Nephron progenitor cell (in vitro differentiated cells): ENCODE results near the gene GOLGA8S.
"Not testable (repeated sequence)": the region's sequence is repeated elsewhere in the genome, so short reads cannot be mapped to it uniquely, and the experiment has no call there.

Source experiments
- DNase-seq: peaks from one replicate; pipeline ENCODE4 v3.0.0; 2021
- H3K27ac Mint-ChIP-seq: 2 replicates; pipeline ENCODE4 v1.8.0; 2021; ENCODE audit warnings: mild to moderate bottlenecking, moderate library complexity, mixed read lengths
- H3K27me3 Mint-ChIP-seq: 2 replicates; pipeline ENCODE4 v1.8.0; 2021; ENCODE audit warnings: mild to moderate bottlenecking, low read depth, mixed read lengths; ENCODE audit not compliant: poor library complexity
- H3K36me3 Mint-ChIP-seq: 2 replicates; pipeline ENCODE4 v1.8.0; 2021; ENCODE audit warnings: low read depth, mixed read lengths
- H3K4me1 Mint-ChIP-seq: 2 replicates; pipeline ENCODE4 v1.8.0; 2021; ENCODE audit warnings: mixed read lengths
- H3K4me3 Mint-ChIP-seq: 2 replicates; pipeline ENCODE4 v1.8.0; 2021; ENCODE audit warnings: mild to moderate bottlenecking, moderate library complexity, mixed read lengths
- H3K9me3 Mint-ChIP-seq: 2 replicates; pipeline ENCODE4 v1.8.0; 2021; ENCODE audit warnings: mild to moderate bottlenecking, moderate library complexity, mixed read lengths
- TF ChIP-seq, protein P1 (sequence below): fragments of 200-600 bp; sonication (generic); IDR thresholded peaks from 2 replicates; pipeline ENCODE4 v1.5.0; 2021; ENCODE audit warnings: antibody characterized with exemption

GOLGA8S gene

DNA sequence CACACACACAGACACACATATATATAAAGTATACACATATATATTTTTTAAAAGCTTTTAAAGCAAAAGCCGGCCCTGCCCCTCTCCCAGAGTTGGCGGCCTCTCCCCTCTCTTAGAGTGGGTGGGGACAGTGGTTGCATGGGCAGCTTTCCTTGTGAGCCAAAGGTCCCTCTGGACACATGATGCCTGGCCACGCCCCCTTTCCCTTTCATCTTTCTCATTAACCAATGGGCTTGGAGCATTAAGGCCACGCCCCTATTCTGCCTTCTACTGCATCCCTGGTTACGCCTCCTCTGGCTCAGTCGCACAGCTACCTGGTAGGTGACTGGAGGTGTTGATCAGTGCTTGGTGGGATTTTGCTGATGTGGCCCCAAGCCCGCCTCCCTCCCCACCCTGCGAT lies at the start of gene GOLGA8S:
TSS of gene GOLGA8S (plus strand) at position 301 of the 400 bp plus-strand sequence. CDS start at position 363, 62 bp downstream.
- H3K27me3 Mint-ChIP-seq, DNase-seq, H3K27ac Mint-ChIP-seq, H3K4me3 Mint-ChIP-seq, H3K4me1 Mint-ChIP-seq, H3K9me3 Mint-ChIP-seq, H3K36me3 Mint-ChIP-seq: not testable (repeated sequence)

- peaks cover 43% of the 10 kb centered on the region for H3K9me3 Mint-ChIP-seq
- peaks cover 30% of the 10 kb centered on the region for H3K36me3 Mint-ChIP-seq
- not testable (repeated sequence) for H3K27me3 Mint-ChIP-seq, DNase-seq, H3K27ac Mint-ChIP-seq
- H3K4me1 Mint-ChIP-seq = peaks cover 18% of the 10 kb centered on the region
- peak overlapping the region; percentile 90 for H3K4me3 Mint-ChIP-seq
Measured at GRCh38 chr15:23304805-23305204, 49.7 kb upstream of the GOLGA8S start.

- H3K4me3 Mint-ChIP-seq = peak overlapping the region; percentile 54
Measured at GRCh38 chr15:23305921-23306320, 48.6 kb upstream of the GOLGA8S start.

DNA sequence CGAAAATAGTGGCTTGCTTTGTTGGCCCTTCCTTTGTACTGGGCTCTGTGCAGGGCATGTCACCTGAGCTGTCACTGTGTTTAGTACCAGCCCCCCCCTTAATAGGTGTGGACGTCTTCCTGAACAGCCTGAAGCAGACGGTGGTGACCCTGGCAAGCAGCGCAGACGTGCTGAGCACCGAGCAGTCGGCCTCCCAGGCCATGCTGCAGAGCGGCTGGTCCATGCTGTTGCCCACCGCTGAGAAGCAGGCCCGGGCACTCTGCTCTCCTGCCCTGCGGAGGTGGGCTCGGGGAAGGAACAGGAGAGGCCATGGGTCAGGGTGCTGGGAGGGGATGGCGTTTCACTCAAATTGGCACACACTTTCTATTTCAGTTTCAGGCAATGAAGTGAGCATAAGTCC lies 43.3 kb upstream of the GOLGA8S start:
- DNase-seq, H3K27ac Mint-ChIP-seq, H3K4me1 Mint-ChIP-seq, H3K27me3 Mint-ChIP-seq, H3K4me3 Mint-ChIP-seq: not testable (repeated sequence)
- peaks cover 34% of the 10 kb centered on the region for H3K9me3 Mint-ChIP-seq
- H3K36me3 Mint-ChIP-seq = peaks cover 26% of the 10 kb centered on the region

More at GRCh38 chr15:23305921-23306320, 48.6 kb upstream of the GOLGA8S start:
- H3K27me3 Mint-ChIP-seq, DNase-seq, H3K27ac Mint-ChIP-seq: not testable (repeated sequence)
- Mint-ChIP-seq H3K36me3 (peaks cover 30% of the 10 kb centered on the region), H3K4me1 (peaks cover 18% of the 10 kb centered on the region), H3K9me3 (peaks cover 50% of the 10 kb centered on the region)

GRCh38 chr15:23334096-23334495 lies 20.5 kb upstream of the GOLGA8S start, which contains the start of gene GOLGA6L26:
TSS of gene GOLGA6L26 (minus strand) at chr15:23334196. CDS start at chr15:23334135, 61 bp downstream.
- H3K9me3 Mint-ChIP-seq, H3K4me1 Mint-ChIP-seq, DNase-seq, H3K36me3 Mint-ChIP-seq, H3K4me3 Mint-ChIP-seq, H3K27ac Mint-ChIP-seq, H3K27me3 Mint-ChIP-seq: not testable (repeated sequence)

DNA sequence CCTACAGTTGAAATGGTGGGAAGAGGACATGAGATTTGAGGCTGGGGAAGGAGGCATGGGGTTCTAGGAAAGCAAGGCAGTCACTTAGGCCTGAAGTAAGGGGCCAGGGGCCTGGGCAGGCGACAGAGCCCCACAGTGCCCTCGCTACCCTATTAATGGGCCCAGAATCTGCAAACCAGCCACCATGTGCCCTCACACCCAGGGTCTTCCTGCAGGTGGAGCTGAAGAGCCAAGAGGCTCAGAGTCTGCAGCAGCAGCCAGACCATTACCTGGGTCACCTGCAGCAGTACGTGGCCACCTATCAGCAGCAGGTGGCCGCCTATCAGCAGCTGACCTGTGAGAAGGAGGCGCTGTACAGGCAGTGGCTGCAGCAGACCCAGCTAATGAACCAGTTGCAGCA lies 8.1 kb downstream of the GOLGA8S start:
- not testable (repeated sequence) for H3K4me3 Mint-ChIP-seq, H3K36me3 Mint-ChIP-seq

DNA sequence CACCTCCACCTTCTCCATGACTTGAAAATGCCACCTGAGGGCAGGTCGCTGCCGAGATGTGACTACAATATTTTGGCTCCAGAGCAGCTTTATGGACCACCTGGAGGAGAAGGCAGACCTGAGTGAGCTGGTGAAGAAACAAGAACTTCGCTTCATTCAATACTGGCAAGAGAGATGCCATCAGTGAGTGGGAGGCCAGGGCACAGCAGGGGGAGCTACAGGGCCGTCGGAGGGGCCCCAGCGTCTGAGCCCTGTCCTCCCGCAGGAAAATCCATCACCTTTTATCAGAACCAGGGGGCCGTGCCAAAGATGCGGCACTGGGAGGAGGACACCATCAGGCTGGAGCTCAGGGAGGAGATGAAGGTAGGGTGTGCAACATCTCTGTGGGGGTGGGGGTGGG lies 9.7 kb downstream of the GOLGA8S start:
- H3K4me3 Mint-ChIP-seq, DNase-seq, H3K27me3 Mint-ChIP-seq, H3K4me1 Mint-ChIP-seq, H3K27ac Mint-ChIP-seq, H3K36me3 Mint-ChIP-seq, H3K9me3 Mint-ChIP-seq: not testable (repeated sequence)

More for the DNA sequence above, 8.1 kb downstream of the GOLGA8S start:
- H3K9me3 Mint-ChIP-seq, H3K27me3 Mint-ChIP-seq, DNase-seq, H3K4me1 Mint-ChIP-seq, H3K27ac Mint-ChIP-seq: not testable (repeated sequence)

DNA sequence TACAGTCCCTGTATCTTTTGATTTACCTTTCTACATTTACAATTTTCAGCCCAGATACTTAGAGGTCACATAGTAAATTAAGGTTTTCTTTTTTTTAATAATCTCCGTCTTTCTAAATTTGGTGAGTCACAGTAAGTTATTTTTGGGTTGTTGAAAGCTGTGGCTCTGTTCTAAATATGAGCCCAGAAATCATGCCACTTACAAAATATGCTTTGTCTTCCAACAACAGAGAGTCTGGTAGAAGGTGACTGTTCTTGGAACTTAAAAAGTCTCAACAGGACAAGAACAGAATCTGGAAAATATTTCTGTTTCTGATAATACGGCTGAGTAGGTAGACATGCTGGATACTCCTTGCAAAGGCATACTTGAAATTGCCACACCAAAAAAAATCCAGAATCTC lies 16.0 kb downstream of the GOLGA8S start:
- Mint-ChIP-seq H3K27me3 (no peaks in the 10 kb centered on the region), H3K36me3 (no peaks in the 10 kb centered on the region), H3K4me1 (no peaks in the 10 kb centered on the region), H3K4me3 (no peak overlapping the region), H3K27ac (no peak overlapping the region), H3K9me3 (peaks cover 34% of the 10 kb centered on the region)
- no peak for DNase-seq
- TF ChIP-seq, protein P1, sequence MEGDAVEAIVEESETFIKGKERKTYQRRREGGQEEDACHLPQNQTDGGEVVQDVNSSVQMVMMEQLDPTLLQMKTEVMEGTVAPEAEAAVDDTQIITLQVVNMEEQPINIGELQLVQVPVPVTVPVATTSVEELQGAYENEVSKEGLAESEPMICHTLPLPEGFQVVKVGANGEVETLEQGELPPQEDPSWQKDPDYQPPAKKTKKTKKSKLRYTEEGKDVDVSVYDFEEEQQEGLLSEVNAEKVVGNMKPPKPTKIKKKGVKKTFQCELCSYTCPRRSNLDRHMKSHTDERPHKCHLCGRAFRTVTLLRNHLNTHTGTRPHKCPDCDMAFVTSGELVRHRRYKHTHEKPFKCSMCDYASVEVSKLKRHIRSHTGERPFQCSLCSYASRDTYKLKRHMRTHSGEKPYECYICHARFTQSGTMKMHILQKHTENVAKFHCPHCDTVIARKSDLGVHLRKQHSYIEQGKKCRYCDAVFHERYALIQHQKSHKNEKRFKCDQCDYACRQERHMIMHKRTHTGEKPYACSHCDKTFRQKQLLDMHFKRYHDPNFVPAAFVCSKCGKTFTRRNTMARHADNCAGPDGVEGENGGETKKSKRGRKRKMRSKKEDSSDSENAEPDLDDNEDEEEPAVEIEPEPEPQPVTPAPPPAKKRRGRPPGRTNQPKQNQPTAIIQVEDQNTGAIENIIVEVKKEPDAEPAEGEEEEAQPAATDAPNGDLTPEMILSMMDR = no peak

DNA sequence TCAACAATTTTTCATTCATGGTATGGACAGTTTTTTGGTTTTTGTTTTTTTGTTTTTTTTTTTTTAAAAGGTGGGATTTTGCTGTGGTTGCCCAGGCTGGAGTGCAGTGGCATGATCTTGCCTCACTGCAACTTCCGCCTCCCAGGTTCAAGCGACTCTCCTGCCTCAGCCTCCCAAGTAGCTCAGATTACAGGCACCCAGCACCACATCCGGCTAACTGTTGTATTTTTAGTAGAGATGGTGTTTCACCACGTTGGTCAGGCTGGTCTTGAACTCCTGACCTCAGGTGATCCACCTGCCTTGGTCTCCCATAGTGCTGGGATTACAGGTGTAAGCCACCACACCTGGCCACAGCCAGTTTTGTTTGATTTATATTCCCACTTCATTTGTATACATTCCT lies 16.6 kb downstream of the GOLGA8S start:
- not testable (repeated sequence) for H3K27ac Mint-ChIP-seq, H3K4me1 Mint-ChIP-seq, H3K4me3 Mint-ChIP-seq, DNase-seq, H3K27me3 Mint-ChIP-seq, H3K36me3 Mint-ChIP-seq
- peaks cover 35% of the 10 kb centered on the region for H3K9me3 Mint-ChIP-seq

- H3K27me3 Mint-ChIP-seq, H3K4me3 Mint-ChIP-seq, H3K27ac Mint-ChIP-seq, H3K36me3 Mint-ChIP-seq, H3K4me1 Mint-ChIP-seq, DNase-seq: not testable (repeated sequence)
- peaks cover 42% of the 10 kb centered on the region for H3K9me3 Mint-ChIP-seq
Measured at GRCh38 chr15:23371868-23372267, 17.3 kb downstream of the GOLGA8S start.
